HG03159 (cell line): ENCODE data around the gene EIF5.
"Not testable (repeated sequence)": the region's sequence is repeated elsewhere in the genome, so short reads cannot be mapped to it uniquely, and the experiment has no call there.

Experiments
- ATAC-seq: cut with Tn5 transposase; IDR thresholded peaks from one replicate; pipeline ENCODE4 v1.9.1; 2021; ENCODE audit warnings: mild to moderate bottlenecking, moderate library complexity; ENCODE audit not compliant: unreplicated experiment

Gene EIF5

DNA sequence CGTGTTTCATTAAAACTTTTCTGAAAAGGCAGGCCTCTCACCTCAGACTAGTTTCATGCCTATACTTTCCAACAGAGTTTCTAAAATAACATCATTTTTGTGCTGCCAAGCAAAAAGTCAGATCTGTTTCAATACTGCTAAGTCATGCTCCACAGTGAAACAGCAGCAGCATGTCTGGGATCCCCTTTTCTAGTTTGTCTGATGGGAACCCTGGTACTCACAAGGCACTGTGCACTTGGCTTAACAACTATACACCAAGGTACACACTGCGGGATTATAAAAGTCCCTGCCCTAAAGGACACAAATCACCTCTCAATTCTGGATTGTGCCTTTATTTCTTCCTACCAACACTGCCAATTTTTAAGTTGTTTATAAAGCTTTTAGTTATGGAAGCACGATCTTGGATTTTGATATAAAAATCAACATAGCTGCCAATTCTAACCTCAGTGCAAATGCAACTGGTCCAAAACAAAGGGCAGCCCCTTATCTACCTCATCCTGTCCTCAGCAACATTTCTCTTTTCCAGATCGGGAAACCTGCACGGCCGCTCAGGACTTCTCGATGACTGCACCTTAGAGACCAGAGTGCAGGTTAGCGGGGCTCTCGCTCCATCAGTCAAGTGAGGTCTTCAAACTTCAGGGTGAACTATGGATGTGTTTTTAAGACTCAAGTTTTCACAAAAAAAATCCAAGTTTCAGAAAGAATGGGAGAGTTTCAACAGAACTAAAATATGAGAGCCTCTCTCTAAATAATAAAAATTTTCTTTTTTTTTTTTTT is 1.7 kb upstream of the EIF5 start:
- ATAC-seq: no peak

DNA sequence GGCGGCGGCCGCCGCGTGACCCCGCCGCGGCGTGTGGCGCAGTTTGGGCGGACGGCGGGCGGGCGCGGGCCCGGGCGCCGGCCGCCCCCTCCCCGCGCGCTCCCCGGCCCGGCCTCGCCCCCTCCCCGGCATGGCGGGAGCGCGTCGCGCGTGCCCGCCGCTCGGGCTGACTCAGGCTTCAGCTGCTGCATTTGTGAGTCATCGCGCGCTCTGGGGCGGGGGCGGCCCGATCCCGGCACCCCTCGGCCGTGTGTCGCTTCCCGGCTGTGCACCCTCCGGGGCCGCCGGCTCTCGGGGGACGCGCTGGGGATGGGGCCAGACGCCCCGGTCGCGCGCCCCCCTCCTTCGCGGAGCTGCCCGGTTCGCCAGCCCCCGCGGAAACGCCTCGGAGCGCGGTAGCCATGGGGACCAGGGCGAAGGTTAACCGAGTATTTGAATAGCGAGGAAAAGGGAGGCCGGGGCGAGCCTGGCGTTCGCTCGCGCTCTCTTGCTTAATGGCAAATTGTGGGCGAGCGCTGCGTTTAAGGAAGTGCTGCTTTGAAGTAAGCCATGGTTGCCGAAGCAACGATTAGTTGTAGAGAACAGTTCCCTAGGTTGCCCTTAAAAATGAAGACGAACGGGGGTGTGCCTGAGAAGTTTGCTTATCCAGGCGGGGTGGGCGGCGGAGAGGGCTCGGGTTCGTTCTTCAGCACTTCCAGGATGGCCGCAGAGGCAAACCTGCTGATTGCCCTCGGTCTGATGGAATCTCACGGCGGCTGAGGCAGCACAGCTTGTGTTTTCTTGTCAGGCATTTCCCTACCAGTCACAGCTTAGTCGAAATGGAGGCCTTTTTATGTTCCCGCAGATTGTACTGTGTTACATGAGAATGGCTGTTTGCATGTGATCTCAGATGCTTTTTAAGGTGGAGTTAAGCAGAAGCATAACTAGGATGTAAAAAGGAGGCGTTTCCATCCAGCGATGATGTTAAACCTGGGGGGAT is 896 bp downstream of the EIF5 start:
- ATAC-seq: peak; percentile 18

DNA sequence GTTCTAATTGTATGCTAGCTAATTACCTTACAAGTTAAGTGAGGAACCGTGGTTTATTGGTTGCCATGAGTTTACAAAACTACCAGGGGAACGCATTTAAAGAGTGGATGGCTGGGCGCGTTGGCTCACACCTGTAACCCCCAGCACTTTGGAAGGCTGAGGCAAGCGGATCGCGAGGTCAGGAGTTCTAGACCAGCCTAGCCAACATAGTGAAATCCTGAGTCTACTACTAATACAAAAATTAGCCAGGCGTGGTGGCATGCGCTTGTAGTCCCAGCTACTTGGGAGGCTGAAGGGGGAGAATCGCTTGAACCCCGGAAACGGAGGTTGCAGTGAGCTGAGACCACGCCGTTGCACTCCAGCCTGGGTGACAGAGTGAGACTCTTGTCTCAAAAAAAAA is 2.2 kb downstream of the EIF5 start:
- no peak for ATAC-seq

GRCh38 chr14:103337794-103338193 is 3.8 kb downstream of the EIF5 start:
- ATAC-seq: no peak

- no peak for ATAC-seq
Observed at GRCh38 chr14:103339561-103339960, 5.5 kb downstream of the EIF5 start.

DNA sequence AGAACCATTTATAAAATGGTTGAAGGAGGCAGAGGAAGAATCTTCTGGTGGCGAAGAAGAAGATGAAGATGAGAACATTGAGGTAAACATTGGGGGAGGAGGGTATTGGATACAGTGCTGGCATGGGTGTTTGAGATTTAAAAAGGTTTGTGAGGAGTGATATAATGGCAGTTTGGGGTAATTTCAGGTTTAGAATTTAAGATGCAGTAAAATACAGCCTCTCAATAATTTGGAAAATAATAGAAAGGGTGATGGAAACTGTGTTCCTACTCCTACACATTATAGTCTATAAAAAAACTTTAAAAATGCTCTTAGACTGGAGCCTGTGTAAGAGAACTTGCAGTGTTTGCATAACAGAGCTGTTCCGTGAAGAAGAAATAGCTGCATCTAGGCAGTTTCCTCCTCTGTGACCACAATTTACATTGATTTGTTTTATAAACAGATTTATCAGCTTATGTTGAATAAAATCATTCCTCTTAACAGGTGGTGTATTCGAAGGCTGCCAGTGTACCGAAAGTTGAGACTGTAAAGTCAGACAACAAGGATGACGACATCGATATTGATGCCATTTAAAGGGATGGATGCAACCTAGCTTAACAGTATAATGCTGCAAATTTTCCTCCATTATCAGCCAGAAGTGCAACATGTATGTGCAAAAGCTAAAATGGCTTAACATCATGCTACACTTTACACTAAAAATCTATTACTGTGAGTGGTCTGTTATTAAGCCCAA is 6.6 kb downstream of the EIF5 start:
- ATAC-seq: no peak

GRCh38 chr14:103341250-103342129 is 7.5 kb downstream of the EIF5 start:
- no peak for ATAC-seq

DNA sequence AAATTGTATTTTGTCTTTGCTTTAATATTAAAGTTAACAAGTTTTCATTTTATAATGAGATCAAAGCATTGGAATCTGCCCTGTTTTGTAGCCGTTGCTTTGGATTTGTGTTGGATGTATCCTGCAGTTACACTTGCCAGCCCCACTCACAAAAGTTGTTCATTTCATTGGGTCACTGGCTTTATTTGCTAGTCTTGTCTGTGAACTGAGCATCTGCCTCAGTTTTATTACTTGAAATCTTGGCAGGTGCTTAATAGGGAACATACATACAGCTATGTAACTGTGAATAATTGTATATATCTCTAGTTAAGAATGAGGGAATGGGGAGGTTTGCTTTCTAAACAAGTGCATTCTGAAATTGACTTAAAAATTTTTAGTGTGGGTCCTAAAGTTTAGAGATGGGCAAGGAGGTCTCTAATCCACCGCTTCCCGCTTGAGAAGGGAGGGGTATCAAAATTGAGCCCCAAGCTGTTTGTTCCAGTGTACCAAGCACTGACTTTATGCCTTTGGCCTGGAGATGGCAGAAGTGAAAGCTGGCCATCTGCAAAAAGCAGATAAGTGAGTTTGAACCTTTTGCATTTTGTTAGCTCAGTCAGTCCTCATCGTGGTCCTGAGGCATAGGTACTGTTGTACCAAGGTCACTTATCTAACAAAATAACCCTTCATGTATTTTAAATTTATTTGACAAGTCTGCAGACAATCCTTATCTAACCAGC is 9.3 kb downstream of the EIF5 start:
- ATAC-seq: no peak

DNA sequence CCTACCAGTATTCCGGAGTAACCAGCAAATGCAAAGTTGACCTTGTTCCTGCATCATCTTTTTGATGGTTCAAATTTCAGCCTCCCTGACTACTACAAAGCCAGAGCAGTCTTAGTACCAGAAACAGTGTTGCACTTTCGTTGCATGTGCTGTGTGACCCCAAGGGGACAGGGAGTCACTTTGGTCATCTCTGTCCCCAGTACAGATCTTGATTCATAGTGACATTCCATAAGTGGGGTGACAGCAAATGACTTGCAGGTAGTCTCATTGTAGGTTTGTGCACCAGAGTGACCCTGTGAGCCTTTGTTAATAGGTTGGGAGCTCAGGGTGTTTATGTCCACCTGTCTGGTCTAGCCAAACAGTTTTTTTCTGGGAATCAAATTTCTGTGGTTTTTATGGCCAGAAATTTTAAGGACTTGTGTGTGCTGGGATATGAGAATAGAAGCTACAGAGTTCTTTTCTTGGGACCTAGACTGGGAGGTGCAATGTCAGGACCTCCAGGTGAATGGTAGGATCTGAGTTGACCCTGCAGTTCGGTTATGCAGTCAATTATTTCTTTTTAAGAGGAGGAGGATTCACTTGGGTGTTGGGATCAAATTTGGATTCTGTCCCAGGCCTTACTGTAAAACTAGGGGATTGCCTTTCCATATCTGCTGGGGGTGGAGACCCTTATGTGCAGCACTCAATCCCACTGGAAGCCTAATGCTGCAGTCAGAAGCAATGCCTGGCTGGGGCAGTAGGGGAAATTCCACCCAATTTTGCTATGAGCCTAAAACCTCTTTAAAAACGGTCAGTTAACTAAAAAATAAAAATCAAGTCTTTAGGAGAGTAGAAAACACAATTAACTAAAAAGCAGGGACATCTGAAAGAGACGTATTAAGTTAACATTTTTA is 10.1 kb downstream of the EIF5 start:
- no peak for ATAC-seq

DNA sequence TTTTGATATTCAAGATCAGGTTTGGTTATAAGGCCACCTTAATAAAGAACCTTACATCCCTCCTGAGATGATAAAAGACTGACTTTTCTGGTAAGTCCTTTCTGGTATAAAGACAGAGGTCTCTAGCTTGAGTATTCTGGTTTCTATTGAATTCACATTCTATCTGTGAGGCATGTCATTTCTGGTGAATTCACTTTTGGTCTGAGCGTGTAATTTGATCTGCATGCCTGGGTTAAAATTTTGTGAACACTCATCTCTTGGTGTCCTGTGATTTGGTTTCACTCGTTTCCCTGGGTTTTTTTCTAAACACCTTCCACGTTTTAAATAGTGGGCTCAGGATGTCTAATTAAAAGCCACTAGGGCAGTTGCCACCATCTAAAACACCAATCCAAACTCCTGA is 12.2 kb downstream of the EIF5 start:
- no peak for ATAC-seq

GRCh38 chr14:103347091-103347815 is 13.2 kb downstream of the EIF5 start:
- no peak for ATAC-seq

GRCh38 chr14:103348154-103348553 is 14.1 kb downstream of the EIF5 start:
- no peak for ATAC-seq

- no peak for ATAC-seq
Observed at GRCh38 chr14:103349982-103350381, 15.9 kb downstream of the EIF5 start.

- no peak for ATAC-seq
Observed at GRCh38 chr14:103353362-103353761, 19.3 kb downstream of the EIF5 start.

DNA sequence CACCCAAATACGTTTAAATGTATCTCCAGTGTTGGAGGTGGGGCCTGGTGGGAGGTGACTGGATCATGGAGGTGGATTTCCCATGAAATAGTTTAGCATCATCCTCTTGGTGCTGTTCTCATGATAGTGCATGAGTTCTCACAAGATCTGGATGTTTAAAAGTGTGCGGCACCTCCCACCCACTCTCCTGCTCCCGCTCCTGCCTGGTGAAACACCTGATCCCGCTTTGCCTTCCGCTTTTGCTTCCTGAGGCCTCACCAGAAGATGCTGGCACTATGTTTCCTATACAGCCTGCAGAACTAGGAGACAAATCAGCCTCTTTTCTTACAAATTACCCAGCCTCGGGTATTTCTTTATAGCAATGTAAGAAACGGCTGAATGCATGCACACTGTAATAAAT is 20.1 kb downstream of the EIF5 start:
- no peak for ATAC-seq

DNA sequence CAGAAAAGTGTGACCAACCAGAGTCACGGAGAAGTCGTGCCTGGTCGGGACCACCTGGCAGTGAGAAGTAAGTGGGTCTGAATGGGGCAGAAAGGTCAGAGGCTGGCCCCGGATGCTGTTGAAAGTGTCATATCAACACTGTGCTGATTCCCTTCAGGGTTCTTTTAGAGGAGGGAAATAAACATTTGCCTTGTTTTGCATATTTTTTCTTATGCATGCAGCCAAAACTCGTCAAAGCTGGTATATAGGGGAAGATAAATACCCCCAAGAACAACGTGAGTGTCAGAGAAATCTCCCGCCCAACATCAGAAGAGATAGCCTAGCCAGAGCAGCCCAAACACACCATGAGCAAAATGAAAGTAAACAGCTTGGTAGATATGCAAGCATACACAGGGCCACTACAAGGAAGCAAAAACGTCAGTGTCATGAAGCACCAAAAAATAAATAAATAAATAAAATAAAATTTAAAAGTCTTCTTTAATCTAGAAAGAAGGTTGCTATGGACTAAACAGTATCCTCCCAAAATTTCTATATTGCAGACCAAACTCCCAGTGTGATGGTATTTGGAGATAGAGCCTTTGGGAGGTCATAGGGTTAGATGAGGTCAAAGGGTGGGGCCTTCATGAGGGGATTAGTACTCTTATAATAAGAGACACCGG is 22.1 kb downstream of the EIF5 start:
- ATAC-seq: no peak

- ATAC-seq: not testable (repeated sequence)
Observed at GRCh38 chr14:103357552-103357951, 23.5 kb downstream of the EIF5 start.
